ENCODE results near the gene NR5A1.

The NR5A1 gene

GRCh38 chr9:124506931-124507879 lies at the start of gene NR5A1:
Gene NR5A1 (minus strand): TSS chr9:124507399. CDS start chr9:124503395, 4,004 bp downstream.
- no peak for DNase-seq

DNA sequence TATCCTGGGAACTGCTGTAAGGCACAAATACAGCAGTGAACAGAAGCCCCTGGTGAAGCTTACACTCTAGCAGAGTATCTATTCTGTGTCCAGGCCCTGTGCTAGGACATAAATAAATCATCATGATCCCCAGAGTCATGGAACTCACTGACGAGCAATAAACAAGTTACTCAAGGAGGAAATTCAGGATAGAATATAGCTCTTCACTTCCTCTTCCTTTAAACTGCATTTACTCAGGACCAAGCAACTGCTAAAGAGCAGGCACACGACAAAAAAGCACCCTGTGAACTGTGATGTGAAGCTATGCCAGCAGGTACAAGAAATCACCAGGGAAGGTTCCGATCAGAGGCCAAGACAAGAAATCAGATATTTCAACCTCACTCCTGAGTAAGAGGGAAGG lies 47.8 kb upstream of the NR5A1 start:
- DNase-seq, result no peak

DNA sequence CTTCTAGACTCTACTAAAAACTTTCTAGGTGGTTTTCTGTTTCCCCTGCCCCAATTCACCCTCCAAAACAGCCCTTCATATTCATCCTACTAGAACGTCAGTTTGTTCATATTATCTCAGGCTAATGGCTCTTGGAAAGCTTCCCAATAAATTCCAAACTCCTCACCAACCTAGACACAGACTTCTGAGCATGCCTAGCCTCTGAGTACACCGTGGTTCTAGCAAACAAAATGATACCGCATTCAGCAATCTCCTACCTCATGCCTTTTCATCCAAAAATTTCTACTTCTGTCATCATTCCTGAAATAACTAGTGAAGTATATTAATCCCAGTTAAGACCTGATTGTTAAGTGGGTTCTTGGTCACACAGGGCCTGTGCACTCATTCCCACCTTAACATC lies 46.5 kb upstream of the NR5A1 start:
- DNase-seq, result peak; percentile 80

DNA sequence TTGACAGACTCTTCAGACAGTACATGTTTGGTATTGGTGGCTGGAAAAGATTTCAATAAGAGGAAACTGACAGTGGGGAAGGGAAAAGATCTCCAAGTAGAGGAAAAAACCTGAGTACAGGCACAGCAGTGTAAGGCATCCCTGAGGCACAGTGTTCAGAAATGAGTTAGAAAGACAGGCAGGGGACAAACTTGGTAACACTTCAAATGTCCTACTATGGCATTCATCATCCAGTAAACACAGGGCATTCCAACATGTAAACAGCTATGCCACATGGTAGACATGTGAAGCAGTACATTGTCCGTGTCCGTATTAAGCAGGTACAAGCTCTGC lies 45.0 kb upstream of the NR5A1 start:
- no peak for DNase-seq

GRCh38 chr9:124551472-124552272 lies 44.5 kb upstream of the NR5A1 start:
- peak; percentile 61 for DNase-seq

GRCh38 chr9:124550072-124550471 lies 42.9 kb upstream of the NR5A1 start:
- no peak for DNase-seq

DNA sequence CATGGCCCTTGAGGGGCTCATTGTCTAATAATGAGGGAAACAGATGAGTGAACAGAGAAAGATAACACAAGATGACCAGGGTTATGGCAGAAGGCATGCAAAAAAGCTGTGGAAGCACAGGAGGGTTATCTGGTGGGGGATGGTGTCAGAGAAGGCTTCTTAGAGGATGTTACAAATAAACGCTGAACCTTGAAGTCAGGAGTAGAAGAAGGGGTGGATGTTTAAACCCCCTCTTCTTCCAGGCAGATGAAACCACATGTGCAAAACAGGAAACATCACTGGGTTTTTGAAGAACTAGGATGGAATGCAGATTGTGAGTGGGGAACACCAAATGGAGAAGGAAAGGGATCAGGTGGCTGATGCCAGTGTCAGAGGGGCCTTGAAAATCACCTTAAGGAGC lies 41.8 kb upstream of the NR5A1 start:
- no peak for DNase-seq

GRCh38 chr9:124544535-124544934 lies 37.3 kb upstream of the NR5A1 start:
- no peak for DNase-seq

DNA sequence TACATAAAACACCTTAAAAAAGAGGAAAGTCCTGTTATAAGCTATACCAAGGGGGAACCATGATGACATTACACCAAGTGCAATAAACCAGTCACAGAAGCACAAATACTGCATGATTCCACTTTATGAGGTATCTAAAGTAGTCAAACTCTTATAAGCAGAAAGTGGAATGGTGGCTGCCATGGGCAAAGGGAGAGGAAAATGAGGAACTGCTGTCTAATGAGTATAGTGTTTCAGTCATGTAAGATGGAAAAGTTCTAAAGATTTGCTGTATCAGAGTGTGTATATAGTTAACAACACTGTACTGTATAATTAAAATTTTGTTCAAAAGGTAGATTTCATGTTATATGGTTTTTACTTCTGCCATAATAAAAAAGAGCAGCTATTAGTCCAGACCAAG lies 34.6 kb upstream of the NR5A1 start:
- DNase-seq, result no peak

DNA sequence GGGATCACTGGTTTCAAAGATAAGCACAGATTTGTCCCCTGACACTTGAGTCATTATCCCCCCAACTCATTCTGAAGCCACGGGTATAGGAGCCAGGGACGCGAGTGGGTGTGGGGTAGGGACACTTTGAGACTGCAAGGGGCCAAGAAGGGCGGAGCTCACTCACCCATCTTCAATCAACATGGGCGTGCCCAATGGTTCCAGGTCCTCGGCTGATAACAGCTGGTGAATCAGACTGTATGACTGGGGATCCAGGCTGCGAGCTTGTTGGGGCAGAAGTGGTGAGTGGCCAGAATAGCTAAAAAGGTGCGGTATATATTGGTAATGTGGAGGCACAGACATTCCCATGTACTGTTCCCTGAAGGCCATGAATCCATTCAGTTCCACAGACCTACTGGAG lies 30.7 kb upstream of the NR5A1 start:
- DNase-seq, result no peak

DNA sequence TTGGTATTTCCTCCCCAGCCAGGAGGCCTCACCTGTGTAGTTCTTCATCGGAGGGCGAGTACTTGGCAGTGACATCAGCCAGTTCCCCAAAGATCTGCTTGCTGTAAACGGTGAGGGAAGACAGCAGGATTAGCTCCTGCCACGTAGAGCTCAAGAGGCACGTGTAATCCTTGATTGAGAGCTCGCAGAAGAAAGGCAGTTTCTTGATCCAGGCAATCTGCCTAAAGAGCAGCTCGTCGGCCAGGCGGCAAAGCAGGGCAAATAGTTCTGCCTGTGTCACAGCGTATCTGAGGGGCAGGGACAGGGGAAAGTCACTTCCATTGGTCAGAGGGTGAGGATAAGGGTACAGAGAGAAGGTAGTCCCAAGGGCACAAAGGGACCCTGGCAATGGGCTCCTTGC lies 28.6 kb upstream of the NR5A1 start:
- no peak for DNase-seq

DNA sequence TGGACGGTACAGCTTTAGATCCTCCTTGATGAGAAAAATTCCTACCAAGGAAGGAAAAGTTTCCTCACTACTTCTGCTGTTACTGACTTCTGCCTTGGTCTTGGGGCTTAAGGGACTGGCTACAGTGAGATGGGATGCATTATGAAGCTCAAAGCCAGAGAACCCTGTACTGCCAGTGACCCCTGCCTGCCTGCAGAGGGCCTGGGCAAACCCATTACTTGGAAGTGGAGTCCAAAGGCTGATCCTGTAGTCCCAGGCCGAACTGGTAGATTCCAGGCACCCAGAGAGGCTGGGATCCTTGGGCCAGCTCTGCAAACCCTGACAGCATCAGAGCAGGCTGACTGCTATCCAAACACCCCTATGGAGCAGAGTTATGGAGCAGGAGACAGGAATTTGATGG lies 25.7 kb upstream of the NR5A1 start:
- DNase-seq, result no peak

- no peak for DNase-seq
Observed at GRCh38 chr9:124531115-124531514, 23.9 kb upstream of the NR5A1 start.

DNA sequence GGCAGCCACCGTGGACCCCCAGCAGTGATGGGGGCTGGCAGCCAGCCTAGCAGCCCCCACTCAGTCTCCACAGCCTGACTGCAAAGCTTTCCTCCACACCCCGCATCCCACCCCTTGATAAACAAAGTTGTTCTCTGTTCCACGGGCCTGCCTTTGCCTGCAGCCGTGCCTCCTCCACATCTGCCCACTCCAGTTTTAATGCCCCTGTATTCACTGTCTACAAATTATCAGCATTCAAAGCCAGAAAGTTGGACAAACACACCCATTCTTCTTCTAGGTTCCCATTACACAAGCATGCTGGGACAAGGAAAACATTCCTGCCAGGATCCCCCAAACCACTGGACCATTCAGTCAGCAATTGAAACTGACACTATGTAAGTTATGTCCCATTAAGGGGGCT lies 23.0 kb upstream of the NR5A1 start:
- DNase-seq, result no peak

DNA sequence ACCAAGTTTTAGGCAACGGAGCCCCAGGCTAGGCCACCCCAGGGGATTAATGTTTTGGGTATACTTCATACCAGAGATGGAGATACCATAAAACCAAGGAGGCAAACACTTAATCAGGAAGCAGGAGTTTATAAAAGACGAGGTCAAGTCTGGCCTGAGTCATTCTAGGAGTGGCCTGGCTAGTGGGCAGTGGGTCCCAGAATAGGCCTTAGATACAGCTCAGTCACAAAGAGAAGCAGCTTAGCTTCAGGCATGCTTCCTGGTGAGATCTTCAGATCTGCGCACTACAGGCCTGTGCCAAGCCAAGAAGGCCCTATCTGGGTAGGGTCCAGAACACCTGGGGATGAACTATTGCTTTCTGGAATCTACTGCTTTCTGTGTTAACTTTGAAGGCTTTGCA lies 20.6 kb upstream of the NR5A1 start:
- DNase-seq, result no peak

GRCh38 chr9:124526174-124526573 lies 19.0 kb upstream of the NR5A1 start:
- no peak for DNase-seq

DNA sequence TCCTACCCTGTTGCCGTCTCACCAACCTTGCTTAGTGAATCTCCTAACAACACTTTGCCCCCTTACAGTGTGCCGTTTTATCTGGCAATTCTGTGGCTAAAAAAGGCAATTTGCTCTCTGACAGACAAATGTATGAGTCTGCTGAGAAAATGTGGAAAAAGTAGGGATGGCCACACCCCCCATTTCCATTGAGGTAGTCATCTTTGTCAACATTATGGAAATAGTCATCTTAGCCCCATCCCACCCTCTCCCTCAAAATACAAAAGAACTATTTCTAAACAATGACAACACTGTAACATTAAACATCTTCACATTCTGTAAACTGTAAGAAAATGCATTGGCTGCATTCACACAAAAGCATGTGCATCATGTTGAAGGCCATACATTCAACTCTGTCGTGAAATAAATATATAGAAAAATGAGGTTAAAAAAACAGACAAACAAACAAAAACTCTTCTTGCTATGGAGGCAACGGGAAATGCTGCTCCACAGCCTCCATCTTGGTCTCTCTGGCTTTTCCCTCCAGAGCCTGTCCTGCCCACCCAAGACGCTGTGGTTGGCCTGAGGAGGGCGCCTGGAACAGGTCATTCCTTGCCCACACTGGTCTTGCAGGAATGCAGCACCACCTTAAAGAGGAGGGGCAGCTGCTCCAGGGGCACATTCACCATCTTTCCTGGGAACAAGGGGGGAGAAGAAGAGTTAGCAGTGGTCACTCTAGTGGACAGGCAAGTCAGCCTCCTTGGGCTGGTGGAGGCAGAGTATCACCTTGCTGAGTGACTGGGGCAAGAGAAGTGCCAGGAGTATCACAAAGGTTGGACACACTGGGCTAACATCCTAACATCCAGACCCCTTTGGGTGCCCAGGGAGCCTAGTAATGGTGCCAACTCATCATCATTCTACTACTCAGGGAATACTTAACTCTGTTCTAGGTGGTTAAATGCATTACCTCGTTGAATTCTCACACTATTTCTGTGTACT lies 15.2 kb upstream of the NR5A1 start:
- no peak for DNase-seq

DNA sequence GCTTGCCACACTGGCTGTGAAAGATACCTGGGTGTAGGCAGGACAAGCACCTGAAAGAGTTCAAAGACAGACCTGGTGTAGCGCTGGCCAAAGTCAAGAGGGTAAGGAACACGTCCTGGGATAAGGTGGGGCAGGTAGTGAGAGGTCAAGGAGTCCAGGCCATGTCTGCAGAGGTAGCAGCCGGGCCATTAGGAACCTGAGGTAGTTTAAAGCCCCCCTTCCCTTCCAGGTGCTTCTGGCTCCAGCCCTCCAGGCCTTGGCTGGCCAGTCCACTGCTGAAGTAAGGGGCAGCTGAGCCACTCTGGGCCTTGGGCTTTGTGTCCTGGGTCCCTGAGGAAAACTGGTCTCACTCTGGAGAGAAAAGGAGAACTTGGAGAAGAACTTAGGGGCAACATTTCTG lies 13.9 kb upstream of the NR5A1 start:
- no peak for DNase-seq

GRCh38 chr9:124520206-124520596 lies 13.0 kb upstream of the NR5A1 start:
- DNase-seq, result no peak

DNA sequence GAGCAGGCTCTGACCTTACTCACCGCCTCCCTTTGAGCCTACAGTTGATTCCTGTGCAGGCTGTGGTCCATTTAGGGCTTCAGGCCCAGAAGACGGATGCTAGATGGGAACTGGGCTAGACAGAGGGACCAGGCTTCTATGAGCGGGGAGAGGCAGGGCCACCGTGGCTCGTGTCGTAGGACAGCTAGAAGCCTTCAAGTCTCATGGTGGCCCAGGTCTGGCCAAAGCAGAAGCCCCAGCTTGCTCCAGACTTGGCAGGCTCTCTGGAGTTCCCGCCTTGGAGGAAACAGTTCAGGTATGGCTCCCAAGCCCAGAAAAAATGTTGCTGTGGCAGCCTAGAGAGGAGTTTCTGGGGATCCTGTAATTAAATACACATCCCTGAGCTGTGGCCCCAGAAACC lies 10.9 kb upstream of the NR5A1 start:
- DNase-seq, result no peak

DNA sequence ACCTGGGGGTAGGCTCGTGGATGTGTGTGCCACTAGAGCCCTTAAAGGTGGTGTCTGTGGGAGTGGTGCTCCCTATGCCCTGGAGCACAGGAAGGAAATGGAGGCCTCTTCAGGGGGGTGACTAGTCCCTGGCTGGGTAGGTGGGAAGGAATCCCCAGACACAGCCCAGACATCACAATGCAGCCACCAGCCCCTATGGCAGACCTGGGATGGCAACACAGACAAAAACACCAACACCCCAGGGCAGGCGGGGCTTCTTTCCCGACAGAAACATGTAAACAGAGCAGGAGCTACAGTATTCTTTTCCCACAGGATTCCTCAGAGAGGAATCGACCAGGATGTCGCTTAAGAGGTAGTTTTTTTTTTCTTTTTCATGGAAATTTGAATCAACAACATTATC lies 10.4 kb upstream of the NR5A1 start:
- DNase-seq, result no peak

DNA sequence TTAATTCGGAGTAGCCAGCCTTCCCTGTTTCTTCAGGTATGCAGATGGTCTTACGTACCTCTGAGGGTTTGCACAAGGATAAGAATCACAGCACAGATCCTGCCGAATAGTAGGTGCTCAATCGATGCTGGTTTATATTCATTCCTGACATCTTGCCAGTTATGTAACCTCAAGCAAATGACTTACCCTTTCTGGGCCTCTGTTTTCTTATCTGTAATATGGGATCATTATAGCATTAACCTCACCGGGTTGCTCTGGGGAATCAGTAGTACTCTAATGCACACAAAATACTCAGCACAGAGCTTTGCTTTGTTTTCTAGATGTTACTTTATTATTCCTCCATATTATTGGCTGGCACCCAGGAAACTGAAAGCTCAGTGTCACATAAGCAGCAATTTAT lies 7.7 kb upstream of the NR5A1 start:
- DNase-seq, result no peak

DNA sequence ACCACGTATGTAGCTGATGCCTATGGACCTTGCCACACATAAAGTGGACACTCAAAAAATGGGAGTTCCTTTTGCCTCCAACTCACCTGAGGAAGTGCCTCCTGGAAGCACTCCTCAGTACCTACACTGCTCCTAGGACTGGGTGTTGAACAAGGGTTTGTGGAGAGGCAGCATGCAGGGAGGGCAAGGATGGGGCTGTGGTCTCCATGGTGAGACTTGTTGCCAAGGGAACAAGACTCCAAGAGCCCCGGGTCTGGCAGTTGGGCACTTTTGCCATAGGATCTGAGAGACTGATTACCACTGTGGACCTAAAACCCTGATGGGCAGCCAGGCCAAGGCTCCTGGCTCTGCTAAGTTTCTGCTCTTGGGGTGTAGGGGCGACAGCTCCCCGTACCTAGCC lies 6.9 kb upstream of the NR5A1 start:
- no peak for DNase-seq
